Amniotic epithelial cell (primary cell): ENCODE measurements around the gene SLC45A3.

Experiments
- DNase-seq: peaks from one replicate; pipeline ENCODE4 v3.0.0-alpha.2; 2010; ENCODE audit warnings: low read depth

The SLC45A3 gene

DNA sequence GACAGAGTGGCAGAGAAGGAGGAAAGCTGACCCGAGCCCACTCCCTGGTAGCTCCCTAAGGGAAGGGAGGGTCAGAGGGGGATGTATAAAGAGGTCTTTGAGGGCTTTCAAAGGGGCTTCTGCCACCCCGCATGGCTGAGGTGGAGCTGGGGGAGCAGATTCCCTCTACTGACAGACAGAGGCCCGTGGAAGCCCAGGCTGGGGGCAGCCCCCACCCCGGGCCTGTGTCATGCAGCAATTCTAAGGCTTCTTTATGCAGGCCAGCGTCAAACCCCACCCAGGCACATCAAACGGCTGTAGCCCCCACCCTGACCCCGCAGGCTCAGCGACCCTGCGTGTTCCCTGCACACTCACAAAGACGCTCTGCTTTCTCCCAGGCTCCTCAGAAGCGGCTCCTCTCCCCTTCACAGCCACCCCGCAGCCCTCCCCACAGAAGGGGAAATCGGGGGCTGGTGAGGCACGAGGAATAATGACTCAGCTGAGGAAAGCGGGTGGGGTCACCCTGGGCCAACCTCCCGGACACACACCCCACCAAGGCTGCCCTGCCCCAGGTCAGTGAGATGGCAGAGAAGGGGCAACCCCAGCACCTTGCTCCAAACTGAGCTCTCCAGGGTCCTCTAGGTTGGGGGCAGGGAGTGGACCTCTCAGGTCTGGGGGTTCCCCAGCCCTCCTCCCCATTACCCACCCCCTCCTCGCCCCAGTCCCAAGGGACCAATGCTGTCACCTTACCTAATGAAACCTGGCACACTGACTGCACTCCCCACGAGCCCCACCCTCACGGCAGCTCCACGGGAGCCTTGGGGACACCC lies 10.8 kb downstream of the SLC45A3 start:
- DNase-seq, result no peak

DNA sequence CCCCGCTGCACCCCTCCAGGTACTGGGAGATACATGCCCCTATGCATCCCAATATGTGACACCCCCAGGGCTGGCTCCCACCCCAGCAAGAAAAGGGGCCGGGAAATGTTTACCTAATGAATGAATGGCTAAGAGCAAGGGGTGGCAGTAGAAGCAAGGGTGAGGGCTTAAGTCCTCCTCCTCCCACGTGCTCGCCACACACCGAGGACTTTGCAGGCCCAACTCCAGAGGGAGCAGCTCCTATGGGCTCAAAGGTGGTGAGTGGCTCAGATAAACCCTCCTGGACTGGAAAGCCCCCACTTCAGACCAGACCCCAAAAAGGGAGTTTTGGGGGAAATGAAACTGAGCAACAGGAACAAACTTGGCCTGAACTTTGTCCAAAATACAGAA lies 11.4 kb downstream of the SLC45A3 start:
- peak; percentile 27 for DNase-seq

- no peak for DNase-seq
These were observed 12.2 kb downstream of the SLC45A3 start for GRCh38 chr1:205667909-205668643.

- no peak for DNase-seq
These were observed 13.7 kb downstream of the SLC45A3 start for GRCh38 chr1:205666372-205667166.

GRCh38 chr1:205665201-205666045 lies 14.9 kb downstream of the SLC45A3 start:
- no peak for DNase-seq

DNA sequence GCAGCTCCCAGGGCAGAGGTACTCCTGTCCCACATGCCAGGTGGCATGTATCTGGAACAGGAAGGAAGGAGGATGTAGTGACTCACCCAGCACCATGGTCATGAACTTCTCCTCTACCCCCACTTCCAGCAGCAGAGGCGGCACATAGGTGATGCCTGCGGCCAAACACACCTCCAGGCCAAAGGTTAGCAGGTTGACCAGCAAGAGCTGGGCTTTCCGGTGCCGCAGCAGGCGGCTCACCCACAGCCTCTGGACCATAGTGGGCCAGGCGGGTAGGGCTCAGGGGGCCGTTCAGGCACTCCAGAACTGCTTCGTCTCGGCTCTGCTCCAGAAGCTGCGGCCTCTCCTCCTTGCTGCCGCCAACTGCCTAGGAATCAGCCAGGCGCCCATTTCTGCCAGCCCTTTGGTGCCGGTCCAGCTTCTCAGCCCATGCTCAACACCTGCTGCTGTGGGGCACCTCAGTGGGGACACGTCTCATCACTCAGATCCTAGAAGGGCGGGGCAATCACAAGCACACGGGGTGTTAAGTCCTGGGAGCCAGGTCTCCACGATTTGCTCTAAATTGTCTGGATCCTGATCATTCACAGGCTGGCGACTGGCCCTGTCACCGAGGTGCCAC lies 15.8 kb downstream of the SLC45A3 start:
- DNase-seq, result no peak

DNA sequence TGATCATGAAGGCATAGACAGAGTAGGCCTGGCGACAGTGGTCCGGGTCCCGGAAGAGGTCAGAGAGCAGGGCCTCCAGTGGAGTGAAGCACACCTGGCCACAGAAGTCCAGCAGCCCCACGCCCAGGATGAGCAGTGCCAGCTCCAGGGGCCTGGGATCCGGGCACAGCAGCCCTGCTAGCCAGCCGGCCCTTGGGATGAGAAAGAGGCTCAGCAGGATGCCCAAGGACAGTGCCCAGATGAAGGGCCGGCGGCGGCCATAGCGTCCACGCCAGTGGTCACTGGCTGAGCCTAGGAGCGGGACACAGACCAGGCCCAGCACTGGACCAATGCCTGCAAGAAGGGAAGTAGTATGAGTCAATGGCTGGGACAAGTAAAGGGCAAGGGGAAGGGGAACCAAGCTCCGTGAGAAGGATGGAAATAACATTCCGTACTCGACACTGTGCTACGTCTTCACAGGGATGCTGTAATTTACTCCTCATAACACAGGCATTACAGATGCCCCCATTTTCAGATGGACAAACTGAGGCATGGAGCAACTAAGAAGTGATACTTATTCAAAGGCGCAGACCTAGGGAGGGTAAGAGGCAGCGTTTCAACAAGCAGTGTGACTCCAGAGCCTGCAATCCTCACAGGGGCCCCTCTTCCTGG lies 16.9 kb downstream of the SLC45A3 start:
- DNase-seq, result no peak

- no peak for DNase-seq
These were observed 17.5 kb downstream of the SLC45A3 start for GRCh38 chr1:205662791-205663190.

GRCh38 chr1:205662135-205662738 lies 18.1 kb downstream of the SLC45A3 start:
- no peak for DNase-seq

DNA sequence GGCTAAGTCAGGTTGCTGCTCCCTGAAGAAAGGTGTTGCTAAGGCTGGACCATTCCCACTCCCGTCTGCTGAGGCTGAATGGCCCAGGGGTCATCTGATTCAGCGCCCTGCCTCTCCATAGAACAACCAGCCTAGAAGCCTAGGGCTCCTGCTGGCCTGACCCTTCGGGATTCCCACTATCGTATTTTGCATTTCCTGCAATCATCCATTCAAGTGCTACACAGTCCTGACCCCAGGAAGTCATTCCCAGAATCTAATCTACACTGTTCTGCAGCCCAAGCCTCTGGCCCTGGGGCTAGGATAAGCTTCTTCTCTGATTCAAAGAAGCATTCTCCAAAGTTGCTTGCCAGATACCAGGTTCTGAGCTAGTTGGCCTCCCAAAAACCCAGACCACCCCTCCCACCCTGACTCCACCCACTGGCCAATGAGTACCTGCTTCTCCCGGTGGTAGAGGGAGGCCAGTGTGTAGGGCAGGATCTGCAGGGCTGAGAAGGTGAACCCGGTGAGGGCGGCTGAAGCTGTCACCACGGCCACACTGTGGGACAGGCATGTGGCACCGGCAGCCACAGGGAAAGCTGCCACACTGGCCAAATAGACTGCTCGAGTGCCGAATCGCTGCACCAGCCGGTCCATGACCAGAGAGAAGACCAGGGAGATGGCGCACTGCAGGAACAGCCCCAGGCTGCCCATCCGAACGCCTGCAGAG lies 18.7 kb downstream of the SLC45A3 start:
- DNase-seq, result no peak

DNA sequence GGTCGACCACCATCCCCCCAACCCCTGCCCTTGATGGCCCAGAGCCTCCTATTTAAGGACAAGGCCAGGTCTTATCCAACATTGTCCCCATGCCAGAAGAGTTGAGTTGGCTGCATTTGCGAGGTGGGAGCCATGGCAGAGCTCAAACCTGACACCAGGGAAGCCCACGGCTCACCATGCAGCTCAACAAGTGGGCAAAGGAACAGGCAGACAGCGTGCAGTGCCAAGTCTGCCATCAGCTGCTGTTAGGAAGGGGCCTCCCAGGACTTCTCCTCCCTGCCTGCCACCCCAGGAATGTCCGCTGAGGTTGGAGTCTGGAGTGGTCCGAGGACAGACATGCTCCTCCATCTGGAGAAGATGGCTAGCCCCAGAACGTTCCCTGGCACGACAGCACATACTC lies 19.9 kb downstream of the SLC45A3 start:
- DNase-seq, result no peak

DNA sequence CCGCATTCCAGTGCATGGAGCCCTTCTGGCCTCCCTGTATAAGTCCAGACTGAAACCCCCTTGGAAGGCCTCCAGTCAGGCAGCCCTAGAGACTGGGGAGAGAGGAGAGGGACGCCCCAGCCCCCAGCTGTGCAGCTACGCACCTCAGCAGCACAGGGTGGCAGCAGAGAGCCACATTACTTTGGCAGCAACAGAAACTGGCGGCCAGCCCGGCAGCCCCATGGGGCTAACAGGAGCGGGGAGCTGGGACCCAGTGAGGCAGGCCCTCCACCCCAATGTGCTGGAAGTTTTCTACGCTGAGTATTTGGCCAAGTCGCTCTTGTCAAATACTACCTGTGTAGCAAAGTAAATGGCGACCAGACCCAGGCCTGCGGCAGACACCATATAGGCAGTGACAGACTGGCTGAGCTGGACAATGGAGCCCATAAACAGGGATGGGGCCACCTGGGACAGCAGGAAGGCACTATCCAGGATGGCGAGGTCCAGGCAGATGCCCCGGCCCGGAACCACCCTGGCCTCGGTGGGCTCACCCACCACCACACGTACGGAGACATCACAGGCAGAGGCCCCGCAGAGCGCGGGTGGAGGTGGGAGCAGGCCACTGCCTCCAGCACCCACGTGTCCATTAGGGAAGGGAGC lies 21.2 kb downstream of the SLC45A3 start:
- peak; percentile 28 for DNase-seq

GRCh38 chr1:205656236-205656635 lies 24.1 kb downstream of the SLC45A3 start:
- DNase-seq, result no peak

DNA sequence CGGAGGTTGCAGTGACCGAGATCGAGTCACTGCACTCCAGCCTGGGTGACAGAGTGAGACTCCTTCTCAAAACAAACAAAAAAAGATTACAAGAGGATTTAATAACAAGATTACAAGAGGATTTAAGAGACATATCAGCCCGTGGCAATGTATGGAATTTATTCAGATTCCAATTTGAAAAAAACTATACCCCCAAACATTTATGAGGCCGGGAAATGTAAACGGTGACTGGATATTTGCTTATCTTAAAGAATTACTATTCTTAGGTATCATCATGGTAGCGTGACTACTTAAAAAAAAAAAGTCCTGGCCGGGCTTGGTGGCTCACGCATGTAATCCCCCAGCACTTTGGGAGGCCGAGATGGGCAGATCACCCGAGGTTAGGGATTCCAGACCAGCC lies 27.3 kb downstream of the SLC45A3 start:
- no peak for DNase-seq

DNA sequence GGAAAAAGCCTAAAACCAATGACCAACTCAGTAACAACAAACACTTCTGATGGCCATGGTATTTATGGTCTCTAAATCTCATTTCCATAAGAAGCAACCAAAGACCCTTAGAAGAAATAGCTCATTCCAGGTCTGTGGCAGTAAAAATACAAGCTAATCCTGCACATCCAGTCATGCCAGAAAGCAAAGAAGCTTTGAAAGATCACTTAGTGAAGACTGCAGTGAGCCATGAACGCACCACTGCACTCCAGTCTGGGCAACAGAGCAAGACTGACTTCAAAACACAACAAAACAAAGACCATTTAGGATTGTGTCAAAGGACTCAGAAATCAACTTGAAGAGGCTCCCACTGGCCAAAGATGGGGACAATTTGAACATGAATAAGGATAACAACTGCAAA lies 30.1 kb downstream of the SLC45A3 start:
- no peak for DNase-seq

- no peak for DNase-seq
These were observed 34.8 kb downstream of the SLC45A3 start for GRCh38 chr1:205645519-205645918.

- DNase-seq, result no peak
These were observed 37.5 kb downstream of the SLC45A3 start for GRCh38 chr1:205642679-205643307.

- no peak for DNase-seq
These were observed 40.7 kb downstream of the SLC45A3 start for GRCh38 chr1:205639567-205639966.
